ENCODE results near the gene CAMK1. TPM values are rescaled to one million over a fixed set of nuclear protein-coding genes. Genes with fewer than 3 reads are reported as not detected.
A peak's percentile ranks its signal among the peaks of the same experiment; 100 is the strongest.
"Not testable (repeated sequence)": the region's sequence is repeated elsewhere in the genome, so short reads cannot be mapped to it uniquely, and the experiment has no call there.

The CAMK1 gene
- total RNA-seq, 1 experiment from 2014 or later = 4.9 TPM

DNA sequence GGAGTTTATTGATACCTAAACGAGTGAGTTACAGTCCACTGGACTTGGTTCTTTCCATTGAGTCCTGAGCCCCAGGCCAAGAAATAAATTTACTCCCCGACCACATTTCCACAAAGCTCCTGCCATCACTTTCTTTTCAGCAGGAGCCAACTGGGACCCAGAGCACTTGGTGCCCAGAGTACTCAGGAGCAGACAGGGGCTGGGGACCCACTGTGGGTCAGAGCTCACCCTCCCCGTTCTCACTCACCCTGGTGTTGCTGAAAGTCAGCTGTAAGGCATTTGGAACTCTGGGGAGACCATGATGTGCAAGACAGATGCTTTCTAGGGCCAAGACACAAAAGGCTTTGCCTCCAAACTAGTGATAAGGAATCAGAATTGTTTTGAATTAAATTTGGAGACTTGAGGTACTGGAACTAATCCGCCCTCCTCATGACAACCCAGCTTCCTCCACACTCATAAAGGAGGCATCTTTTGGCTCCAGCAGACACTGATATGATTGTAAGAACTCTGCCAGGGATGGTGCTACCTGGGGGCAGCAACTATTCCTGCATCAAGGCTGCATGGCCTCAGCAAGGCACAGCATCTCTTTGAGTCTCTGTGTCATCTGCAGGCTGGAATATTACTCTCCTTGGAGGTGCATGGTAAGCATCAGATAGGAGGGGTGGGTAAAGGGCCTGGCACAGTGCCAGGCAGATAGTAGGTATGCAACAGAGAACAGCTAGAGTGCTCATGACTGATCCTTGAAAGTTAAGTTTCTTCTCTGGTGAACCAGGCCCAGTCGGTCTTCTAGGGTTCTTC is 7.3 kb upstream of the CAMK1 start:
- no peak for DNase-seq (ENCODE audit: low spot score)

- not testable (repeated sequence) for DNase-seq (ENCODE audit: low spot score)
Measured at GRCh38 chr3:9771007-9771406, 1.3 kb upstream of the CAMK1 start.

- DNase-seq (ENCODE audit: low spot score) = no peak
Measured at GRCh38 chr3:9770276-9770812, 597 bp upstream of the CAMK1 start.

- DNase-seq (ENCODE audit: low spot score) = no peak
Measured at GRCh38 chr3:9769012-9769411, 735 bp downstream of the CAMK1 start.

GRCh38 chr3:9768141-9768775 is 1.5 kb downstream of the CAMK1 start:
- DNase-seq (ENCODE audit: low spot score) = no peak

- no peak for DNase-seq (ENCODE audit: low spot score)
Measured at GRCh38 chr3:9767418-9767817, 2.3 kb downstream of the CAMK1 start.

DNA sequence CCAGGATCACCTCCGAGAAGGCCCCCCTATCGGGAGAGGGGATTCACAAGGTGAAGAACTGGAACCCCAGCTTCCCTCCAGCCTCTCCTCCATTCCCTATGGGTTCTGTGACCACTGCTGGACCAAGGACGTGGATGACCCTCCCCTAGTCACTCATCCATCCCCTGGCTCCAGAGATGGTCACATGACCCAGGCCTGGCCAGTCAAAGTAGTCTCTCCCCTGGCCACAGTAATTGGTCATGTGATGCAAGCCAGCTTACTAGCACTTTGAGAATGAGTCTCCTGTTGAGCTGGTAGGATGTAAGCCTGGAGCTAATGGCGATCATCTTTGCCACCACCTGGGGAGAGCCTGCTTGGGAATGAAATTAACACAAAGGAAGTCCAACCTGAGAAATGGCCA is 3.9 kb downstream of the CAMK1 start:
- no peak for DNase-seq (ENCODE audit: low spot score)

GRCh38 chr3:9762871-9763270 is 6.9 kb downstream of the CAMK1 start:
- DNase-seq (ENCODE audit: low spot score) = no peak

DNA sequence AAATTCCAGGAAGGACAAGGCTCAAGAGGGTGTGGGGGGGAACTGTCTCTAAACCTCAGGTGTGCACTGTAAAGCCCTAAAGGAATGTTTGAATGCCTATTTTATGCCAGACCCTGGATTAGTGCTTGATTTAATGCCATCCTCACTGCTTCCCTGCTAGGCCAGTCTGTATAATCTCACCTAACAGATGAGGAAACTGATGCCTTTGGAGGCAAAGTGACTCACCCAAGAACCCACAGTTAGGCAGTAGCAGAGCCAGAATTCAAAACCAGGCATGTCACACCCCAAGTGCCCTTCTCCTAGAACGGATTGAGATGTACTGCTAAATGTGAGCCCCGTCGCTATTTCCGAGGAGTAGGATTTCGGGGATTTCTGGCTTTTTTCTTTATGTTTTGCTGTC is 7.8 kb downstream of the CAMK1 start:
- DNase-seq (ENCODE audit: low spot score) = no peak

GRCh38 chr3:9760779-9761505 is 8.8 kb downstream of the CAMK1 start:
- DNase-seq (ENCODE audit: low spot score) = no peak

GRCh38 chr3:9757427-9757826 is 12.3 kb downstream of the CAMK1 start:
- DNase-seq (ENCODE audit: low spot score) = no peak

- DNase-seq (ENCODE audit: low spot score) = no peak
Measured at GRCh38 chr3:9754678-9755077, 15.1 kb downstream of the CAMK1 start.

GRCh38 chr3:9750556-9751411 is 19.0 kb downstream of the CAMK1 start:
- DNase-seq (ENCODE audit: low spot score) = no peak

- DNase-seq (ENCODE audit: low spot score) = peak; percentile 99
Measured at GRCh38 chr3:9749645-9750555, 19.8 kb downstream of the CAMK1 start, which contains the start of gene OGG1. Gene OGG1 (plus strand): TSS chr3:9749952. CDS start chr3:9750287, 335 bp downstream.

GRCh38 chr3:9749296-9749644 is 20.5 kb downstream of the CAMK1 start:
- DNase-seq (ENCODE audit: low spot score) = no peak

DNA sequence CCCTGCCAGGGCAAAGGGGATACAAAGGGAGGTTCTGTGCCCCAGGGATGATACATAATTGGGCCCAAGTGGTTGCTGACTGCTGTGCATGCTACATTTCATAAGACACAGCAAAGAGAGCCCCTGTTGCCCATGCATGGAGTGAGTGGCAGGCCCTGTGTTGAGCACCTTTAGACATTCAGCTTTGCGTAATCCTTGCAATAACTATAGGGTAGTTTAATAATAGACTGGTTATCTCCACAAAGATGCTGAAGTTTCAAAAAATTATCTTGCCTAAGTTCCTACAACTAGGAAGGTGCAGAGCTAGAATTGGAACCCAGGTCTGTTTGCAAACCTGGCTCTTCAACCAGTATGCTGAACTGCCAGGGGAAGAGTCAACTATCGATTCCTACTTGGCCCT is 21.7 kb downstream of the CAMK1 start:
- DNase-seq (ENCODE audit: low spot score) = no peak

GRCh38 chr3:9747267-9747666 is 22.5 kb downstream of the CAMK1 start:
- DNase-seq (ENCODE audit: low spot score) = no peak

GRCh38 chr3:9746330-9746729 is 23.4 kb downstream of the CAMK1 start:
- DNase-seq (ENCODE audit: low spot score) = no peak

DNA sequence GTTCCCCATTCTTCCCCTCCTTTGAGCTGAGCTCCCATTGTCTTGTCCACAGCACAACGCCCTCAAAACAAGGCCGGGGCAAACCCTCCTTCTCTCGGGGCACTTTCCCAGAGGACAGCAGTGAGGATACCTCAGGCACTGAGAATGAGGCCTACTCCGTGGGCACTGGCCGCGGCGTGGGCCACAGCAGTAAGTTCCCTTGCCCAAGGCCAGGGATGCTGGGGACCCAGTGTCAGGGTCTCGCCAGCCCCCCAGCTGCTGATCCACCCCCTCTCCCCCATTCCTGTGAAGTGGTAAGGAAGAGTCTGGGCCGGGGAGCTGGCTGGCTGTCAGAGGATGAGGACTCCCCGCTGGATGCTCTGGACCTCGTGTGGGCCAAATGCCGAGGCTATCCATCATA is 24.2 kb downstream of the CAMK1 start:
- no peak for DNase-seq (ENCODE audit: low spot score)

DNA sequence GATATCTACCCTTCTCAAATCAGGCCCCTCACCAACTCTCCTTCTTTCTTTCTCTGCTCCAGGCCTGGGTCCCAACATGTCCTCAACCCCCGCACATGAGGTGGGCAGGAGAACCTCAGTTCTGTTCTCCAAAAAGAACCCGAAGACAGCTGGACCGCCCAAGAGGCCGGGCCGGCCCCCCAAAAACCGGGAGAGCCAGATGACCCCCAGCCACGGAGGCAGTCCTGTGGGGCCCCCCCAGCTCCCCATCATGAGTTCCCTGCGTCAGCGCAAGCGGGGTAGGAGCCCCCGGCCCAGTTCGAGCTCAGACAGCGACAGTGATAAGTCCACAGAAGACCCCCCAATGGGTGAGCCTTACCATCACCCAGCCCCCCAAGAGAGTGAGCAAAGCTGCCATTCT is 25.6 kb downstream of the CAMK1 start:
- no peak for DNase-seq (ENCODE audit: low spot score)

DNA sequence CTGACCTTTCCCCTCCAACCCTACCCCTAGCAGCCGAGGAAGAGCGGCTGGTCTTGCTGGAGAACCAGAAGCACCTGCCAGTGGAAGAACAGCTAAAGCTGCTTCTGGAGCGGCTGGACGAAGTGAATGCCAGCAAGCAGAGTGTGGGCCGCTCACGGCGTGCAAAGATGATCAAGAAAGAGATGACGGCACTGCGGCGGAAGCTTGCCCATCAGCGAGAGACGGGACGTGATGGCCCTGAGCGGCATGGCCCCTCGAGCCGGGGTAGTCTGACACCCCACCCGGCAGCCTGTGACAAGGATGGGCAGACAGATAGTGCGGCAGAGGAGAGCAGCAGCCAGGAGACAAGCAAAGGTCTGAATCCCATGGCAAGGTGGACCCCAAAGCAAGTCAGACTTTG is 26.2 kb downstream of the CAMK1 start:
- DNase-seq (ENCODE audit: low spot score) = no peak
